Keratinocyte (primary cell): Measurements from ENCODE around the gene FCMR. TPM values are rescaled to one million over a fixed set of nuclear protein-coding genes. Genes with fewer than 3 reads are reported as not detected.
"Not testable (repeated sequence)": the region's sequence is repeated elsewhere in the genome, so short reads cannot be mapped to it uniquely, and the experiment has no call there.

Source experiments
- DNase-seq: peaks from one replicate; pipeline ENCODE4 v3.0.0-alpha.2; 2011; ENCODE audit warnings: low read depth, missing footprints, low spot score
- FAIRE-seq: peaks from 2 replicates; lab custom pipeline; 2011; peaks lifted over from hg19 to GRCh38; lab: Jason Lieb, UNC
- H2AFZ ChIP-seq: 2 replicates; pipeline ENCODE4 v1.6.0; 2012; ENCODE audit warnings: low read length, control low read depth, inconsistent platforms; ENCODE audit not compliant: control insufficient read depth
- H3K27ac ChIP-seq: 2 replicates; pipeline ENCODE4 v1.5.1; 2011; ENCODE audit warnings: low read length; ENCODE audit not compliant: control insufficient read depth, insufficient read depth
- H3K27me3 ChIP-seq: 3 replicates; pipeline ENCODE4 v1.6.0; 2011; ENCODE audit warnings: low read length; ENCODE audit not compliant: control insufficient read depth, insufficient read depth; ENCODE audit errors: extremely low read depth
- H3K36me3 ChIP-seq, 2 experiments: 2 replicates in 1 of 2; 3 replicates in 1 of 2; pipeline ENCODE4 v1.5.1; 2011; ENCODE audit warnings: low read length in 2 of 2, mild to moderate bottlenecking in 1 of 2; ENCODE audit not compliant: control insufficient read depth in 2 of 2, insufficient read depth in 2 of 2; ENCODE audit errors: extremely low read depth in 1 of 2
- H3K4me1 ChIP-seq: 3 replicates; pipeline ENCODE4 v1.5.1; 2011; ENCODE audit warnings: low read length; ENCODE audit not compliant: control insufficient read depth, insufficient read depth; ENCODE audit errors: extremely low read depth
- H3K4me2 ChIP-seq: 3 replicates; pipeline ENCODE4 v1.6.0; 2011; ENCODE audit warnings: low read depth, low read length; ENCODE audit not compliant: control insufficient read depth, insufficient read depth; ENCODE audit errors: extremely low read depth
- H3K4me3 ChIP-seq, 3 experiments: fragments of 200-600 bp in 1 of 3; sonication (generic) in 1 of 3; 2 replicates in 2 of 3; 3 replicates in 1 of 3; pipeline ENCODE4 v1.5.1; 2011 to 2016; ENCODE audit warnings: low read length in 3 of 3, mild to moderate bottlenecking in 3 of 3, control low read depth in 2 of 3, inconsistent platforms in 1 of 3, low read depth in 1 of 3, mixed read lengths in 1 of 3, mixed run types in 1 of 3, moderate library complexity in 1 of 3; ENCODE audit not compliant: control insufficient read depth in 2 of 3, insufficient read depth in 2 of 3; ENCODE audit errors: extremely low read depth in 1 of 3
- H3K79me2 ChIP-seq: 2 replicates; pipeline ENCODE4 v1.6.0; 2012; ENCODE audit warnings: low read length; ENCODE audit not compliant: control insufficient read depth, insufficient read depth
- H3K9ac ChIP-seq: 3 replicates; pipeline ENCODE4 v1.6.0; 2011; ENCODE audit warnings: low read length; ENCODE audit not compliant: control insufficient read depth, insufficient read depth; ENCODE audit errors: extremely low read depth
- H3K9me1 ChIP-seq: 3 replicates; pipeline ENCODE4 v1.6.0; 2011; ENCODE audit warnings: low read length; ENCODE audit not compliant: control insufficient read depth, insufficient read depth; ENCODE audit errors: extremely low read depth
- H3K9me3 ChIP-seq: 2 replicates; pipeline ENCODE4 v1.5.1; 2012; ENCODE audit warnings: low read depth, low read length; ENCODE audit not compliant: control insufficient read depth
- H4K20me1 ChIP-seq: 3 replicates; pipeline ENCODE4 v1.6.0; 2011; ENCODE audit warnings: low read length; ENCODE audit not compliant: control insufficient read depth, insufficient read depth; ENCODE audit errors: extremely low read depth
- CTCF ChIP-seq, 3 experiments: IDR thresholded peaks in 1 of 3; conservative IDR thresholded peaks in 1 of 3; optimal IDR thresholded peaks in 1 of 3; 2 replicates in 2 of 3; 3 replicates in 1 of 3; pipeline versions ENCODE3 to v1.5.1; 2011; ENCODE audit warnings: low read length in 3 of 3, mild to moderate bottlenecking in 3 of 3, moderate library complexity in 2 of 3, control low read depth in 1 of 3, inconsistent platforms in 1 of 3; ENCODE audit not compliant: insufficient read depth in 2 of 3; ENCODE audit errors: extremely low read depth in 1 of 3
- EZH2 ChIP-seq: IDR thresholded peaks from one replicate; pipeline ENCODE4 v1.6.1; 2012; ENCODE audit warnings: inconsistent platforms, mild to moderate bottlenecking, low read length, moderate library complexity
- dilution Hi-C: fragments of 300-500 bp; cut with MboI; formaldehyde crosslinking; loops from one replicate; pipeline ENCODE4 v1.7.0; 2020; ENCODE audit warnings: low sequenced_read_pairs; ENCODE audit not compliant: extremely low pct_ligation_motif_present
- polyA plus RNA-seq, 5 experiments: library from polyadenylated mRNA; depleted of rRNA in 3 of 5; stranded (reverse) in 3 of 5; stranded (forward) in 1 of 5; unstranded in 1 of 5; fragments of >200 nt; gene quantifications; 1 replicate in 1 of 5; 2 replicates in 3 of 5; 3 replicates in 1 of 5; pipeline versions ENCODE4 v1.2.1 to v1.2.3, GENCODE V29; 2011 to 2012; ENCODE audit warnings: missing spikeins in 2 of 5, low read depth in 1 of 5, low replicate concordance in 1 of 5

FCMR gene
- polyA plus RNA-seq, 1 donor (not counting 4 experiments of a cell fraction or from before 2014, with no cell fraction given), result 1.8 TPM

DNA sequence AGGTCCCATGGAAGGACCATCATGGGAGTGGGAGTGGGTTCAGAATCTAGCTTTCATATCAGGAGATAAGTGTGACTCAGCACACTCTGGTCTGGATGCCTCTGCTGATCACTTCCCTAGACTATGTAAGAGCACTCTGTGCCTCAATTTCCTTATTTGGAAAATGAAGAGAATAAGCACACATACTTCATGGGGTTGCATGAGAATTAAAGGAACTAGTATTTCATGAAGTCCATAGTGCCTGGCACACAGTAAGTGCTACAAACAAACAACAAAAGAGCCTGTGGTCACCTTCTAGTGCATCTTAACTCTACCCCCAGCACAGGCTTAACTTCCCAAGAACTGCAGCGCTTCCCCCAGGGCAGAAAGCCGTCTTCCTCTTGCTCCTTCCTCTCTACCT, 65.9 kb downstream of the FCMR start:
- no peak overlapping the region for H3K27ac ChIP-seq
- dilution Hi-C loops, result no loop called here
- H3K9me1 ChIP-seq, result no peaks in the 10 kb centered on the region
- no peaks in the 10 kb centered on the region for H3K27me3 ChIP-seq
- FAIRE-seq (no peak), DNase-seq (no peak)
- H2AFZ ChIP-seq, result no peak overlapping the region
- TF ChIP-seq EZH2 (no peak), CTCF (optimal IDR thresholded peaks at IDR 0.05 in 1 of 3, IDR thresholded peaks at IDR 0.05 in 1 of 3, conservative IDR thresholded peaks at IDR 0.05 in 1 of 3; ENCODE audit: extremely low read depth in 1 of 3, insufficient read depth in 2 of 3, low read length in 3 of 3) (no peak)
- no peak overlapping the region for H3K9ac ChIP-seq
- H4K20me1 ChIP-seq, result no peaks in the 10 kb centered on the region
- peaks cover 5% of the 10 kb centered on the region for H3K4me1 ChIP-seq
- H3K9me3 ChIP-seq, result no peaks in the 10 kb centered on the region
- no peak overlapping the region for H3K4me2 ChIP-seq
- H3K79me2 ChIP-seq, result no peaks in the 10 kb centered on the region
- H3K4me3 ChIP-seq, result no peak overlapping the region
- no peaks in the 10 kb centered on the region for H3K36me3 ChIP-seq

- H3K4me2 ChIP-seq, result no peak overlapping the region
- H3K36me3 ChIP-seq, result no peaks in the 10 kb centered on the region
- H3K4me1 ChIP-seq, result peaks cover 5% of the 10 kb centered on the region
- dilution Hi-C loops, result no loop called here
- no peak for TF ChIP-seq EZH2
- TF ChIP-seq CTCF (optimal IDR thresholded peaks at IDR 0.05 in 1 of 3, IDR thresholded peaks at IDR 0.05 in 1 of 3, conservative IDR thresholded peaks at IDR 0.05 in 1 of 3; ENCODE audit: extremely low read depth in 1 of 3, insufficient read depth in 2 of 3, low read length in 3 of 3), result no peak
- no peaks in the 10 kb centered on the region for H3K79me2 ChIP-seq
- no peaks in the 10 kb centered on the region for H3K9me1 ChIP-seq
- no peak overlapping the region for H3K9ac ChIP-seq
- DNase-seq (no peak), FAIRE-seq (no peak)
- H3K9me3 ChIP-seq, result no peaks in the 10 kb centered on the region
- H2AFZ ChIP-seq, result no peak overlapping the region
- H4K20me1 ChIP-seq, result no peaks in the 10 kb centered on the region
- H3K27ac ChIP-seq, result no peak overlapping the region
- no peak overlapping the region for H3K4me3 ChIP-seq
- no peaks in the 10 kb centered on the region for H3K27me3 ChIP-seq
Observed at GRCh38 chr1:206854401-206855129, 67.2 kb downstream of the FCMR start.

GRCh38 chr1:206853696-206854095, 68.0 kb downstream of the FCMR start:
- H3K9ac ChIP-seq, result not testable (repeated sequence)

More at GRCh38 chr1:206853696-206854095, 68.0 kb downstream of the FCMR start:
- H3K4me3 ChIP-seq, H3K36me3 ChIP-seq, H3K4me2 ChIP-seq, H3K9me1 ChIP-seq, FAIRE-seq, H3K27ac ChIP-seq, H3K9me3 ChIP-seq, DNase-seq, H3K4me1 ChIP-seq, H3K27me3 ChIP-seq, H4K20me1 ChIP-seq, H2AFZ ChIP-seq, H3K79me2 ChIP-seq, dilution Hi-C loops: not testable (repeated sequence)
